HG02938 (cell line): ENCODE data around the gene FAM89B.

Experiments
- ATAC-seq: cut with Tn5 transposase; IDR thresholded peaks from one replicate; pipeline ENCODE4 v1.9.1; 2021; ENCODE audit warnings: mild to moderate bottlenecking, moderate library complexity; ENCODE audit not compliant: unreplicated experiment

FAM89B gene

GRCh38 chr11:65586676-65587075 lies 14.3 kb downstream of the FAM89B start:
- no peak for ATAC-seq

GRCh38 chr11:65588199-65589054 lies 16.1 kb downstream of the FAM89B start:
- ATAC-seq = peak; percentile 71

DNA sequence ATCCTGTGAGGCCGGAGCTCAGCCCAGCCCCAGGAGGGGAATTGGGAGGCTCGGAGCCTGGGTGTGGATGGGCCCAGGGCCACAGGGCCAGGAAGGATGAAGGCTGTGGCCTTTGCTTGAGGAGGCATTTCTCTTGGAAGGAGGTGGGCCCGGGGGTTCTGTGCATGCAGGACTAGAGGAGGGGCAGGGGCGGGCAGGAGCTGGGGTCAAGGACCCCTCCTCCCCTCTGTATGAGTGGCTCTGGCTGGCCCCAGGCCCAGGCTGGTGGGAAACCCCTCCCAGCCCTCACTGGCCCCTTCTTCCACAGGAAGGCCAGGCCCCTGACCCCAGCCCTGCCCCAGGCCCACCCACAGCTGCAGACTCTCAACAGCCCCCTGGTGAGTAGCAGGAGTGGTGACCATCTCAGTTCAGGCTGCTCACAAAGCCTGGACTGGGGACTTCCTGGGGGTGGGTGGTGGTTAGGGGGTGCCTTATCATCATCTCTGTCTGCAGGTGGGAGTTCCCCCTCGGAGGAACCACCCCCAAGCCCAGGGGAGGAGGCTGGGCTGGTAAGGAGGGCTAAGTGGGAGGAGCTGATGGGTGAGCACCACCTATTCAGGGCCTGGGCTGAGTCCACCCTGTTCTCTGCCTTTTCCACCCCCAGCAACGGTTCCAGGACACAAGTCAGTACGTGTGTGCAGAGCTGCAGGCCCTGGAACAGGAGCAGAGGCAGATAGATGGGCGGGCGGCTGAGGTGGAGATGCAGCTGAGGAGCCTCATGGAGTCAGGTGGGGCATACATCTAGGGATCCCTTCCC lies 17.3 kb downstream of the FAM89B start:
- ATAC-seq = no peak

- no peak for ATAC-seq
Measured at GRCh38 chr11:65590240-65590738, 18.0 kb downstream of the FAM89B start.

DNA sequence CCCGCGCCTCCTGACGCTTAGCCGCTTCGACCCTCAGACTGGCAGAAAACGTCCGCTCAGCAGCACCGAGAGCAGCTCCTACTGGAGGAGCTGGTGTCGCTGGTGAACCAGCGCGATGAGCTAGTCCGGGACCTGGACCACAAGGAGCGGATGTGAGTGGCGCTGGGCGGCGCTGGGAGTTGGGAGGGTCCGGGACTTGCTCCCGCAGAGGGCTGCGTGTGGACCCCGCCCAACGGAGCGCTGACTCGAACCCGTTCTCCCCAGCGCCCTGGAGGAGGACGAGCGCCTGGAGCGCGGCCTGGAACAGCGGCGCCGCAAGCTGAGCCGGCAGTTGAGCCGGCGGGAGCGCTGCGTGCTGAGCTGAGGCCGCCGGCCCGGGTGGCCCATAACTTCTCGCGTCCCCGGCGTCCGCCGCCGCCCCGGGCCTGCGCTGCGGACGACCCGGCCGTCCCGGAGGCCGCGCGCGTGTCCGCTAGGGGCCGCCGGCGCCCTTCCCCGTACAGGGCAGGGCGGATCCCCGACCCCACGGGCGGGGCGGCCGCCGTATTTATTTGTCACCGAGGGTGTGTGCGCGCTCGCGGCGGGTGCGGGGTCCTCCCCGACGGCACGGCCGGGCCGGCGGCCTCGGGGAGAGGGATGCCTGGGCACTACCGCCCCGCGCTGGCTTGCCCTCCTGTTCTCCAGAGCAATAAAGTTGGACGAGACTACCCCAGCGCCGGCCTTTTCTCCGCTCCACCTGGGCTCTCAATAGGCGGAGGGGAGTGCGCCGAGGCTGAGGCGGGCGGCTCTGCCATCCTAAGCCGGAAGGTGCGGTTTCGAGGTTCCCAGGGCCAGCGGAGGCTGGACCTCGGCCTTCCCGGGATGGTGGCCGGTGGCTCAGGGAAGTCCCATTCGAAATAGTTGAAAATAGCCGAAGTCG lies 19.9 kb downstream of the FAM89B start:
- ATAC-seq = no peak

GRCh38 chr11:65592858-65593517 lies 20.6 kb downstream of the FAM89B start:
- no peak for ATAC-seq

- ATAC-seq = no peak
Measured at GRCh38 chr11:65593518-65594414, 21.4 kb downstream of the FAM89B start.

DNA sequence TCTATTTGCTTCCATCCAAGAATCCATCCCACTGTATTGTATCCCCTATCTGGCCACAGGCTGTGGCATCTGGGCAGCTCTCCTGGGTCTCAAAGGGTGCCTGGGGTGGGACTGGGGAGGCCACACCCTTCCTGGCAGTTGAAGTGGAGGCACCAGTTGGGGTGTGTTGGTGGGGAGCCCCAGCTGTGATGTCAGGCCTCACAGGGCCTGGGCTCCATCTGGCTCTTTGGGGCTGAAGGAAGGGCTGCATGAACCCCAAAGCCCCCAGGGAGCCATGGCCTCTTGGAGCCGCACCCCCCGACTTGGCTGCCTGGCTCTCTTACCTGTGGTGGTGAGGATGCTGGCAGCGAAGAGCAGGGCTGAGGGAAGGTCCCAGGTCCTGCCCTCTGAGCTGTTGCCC lies 22.8 kb downstream of the FAM89B start:
- no peak for ATAC-seq

DNA sequence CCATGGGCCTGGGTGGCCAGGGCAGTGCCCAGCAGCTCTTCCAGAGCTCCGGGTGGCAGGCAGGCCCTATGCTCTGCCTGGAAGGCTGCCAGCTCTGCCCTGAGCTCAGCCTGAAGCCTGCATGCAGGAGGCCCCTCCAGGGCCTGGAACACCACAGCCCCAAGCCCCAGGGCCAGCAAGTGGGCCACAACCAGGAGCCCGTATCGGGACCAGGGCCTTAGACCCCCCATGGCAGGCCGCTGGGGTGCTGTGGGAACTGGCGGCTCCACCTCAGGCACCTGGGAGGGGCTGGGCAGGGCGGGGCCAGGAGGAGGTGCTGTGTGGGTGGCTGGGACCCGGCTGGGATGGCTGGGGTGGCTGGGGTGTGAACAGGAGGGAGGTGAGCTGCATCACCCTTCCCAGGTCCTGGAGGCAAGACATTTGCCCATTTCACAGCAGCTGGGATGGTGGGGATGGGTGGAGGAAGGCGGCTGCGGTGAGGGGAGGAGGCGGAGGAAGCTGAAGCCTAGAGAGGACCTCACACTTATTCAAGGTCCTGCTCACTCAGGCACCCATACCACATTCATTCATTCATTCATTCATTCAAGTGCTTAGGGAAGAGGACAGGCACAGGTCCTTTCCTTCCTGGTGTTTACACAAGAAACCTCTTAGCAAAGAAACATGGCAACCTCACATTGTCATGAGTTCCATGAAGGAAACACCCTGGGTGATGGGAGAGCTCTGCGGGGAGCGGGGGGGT lies 23.4 kb downstream of the FAM89B start, which contains the start of gene KCNK7:
Gene KCNK7 (minus strand): TSS at position 258 of the 739 bp plus-strand sequence. CDS start 28 bp downstream, at position 230.
- ATAC-seq = no peak

GRCh38 chr11:65596520-65596919 lies 24.2 kb downstream of the FAM89B start:
- no peak for ATAC-seq

GRCh38 chr11:65598258-65598699 lies 25.9 kb downstream of the FAM89B start:
- ATAC-seq = no peak

GRCh38 chr11:65599216-65599954 lies 27.0 kb downstream of the FAM89B start:
- ATAC-seq = no peak

DNA sequence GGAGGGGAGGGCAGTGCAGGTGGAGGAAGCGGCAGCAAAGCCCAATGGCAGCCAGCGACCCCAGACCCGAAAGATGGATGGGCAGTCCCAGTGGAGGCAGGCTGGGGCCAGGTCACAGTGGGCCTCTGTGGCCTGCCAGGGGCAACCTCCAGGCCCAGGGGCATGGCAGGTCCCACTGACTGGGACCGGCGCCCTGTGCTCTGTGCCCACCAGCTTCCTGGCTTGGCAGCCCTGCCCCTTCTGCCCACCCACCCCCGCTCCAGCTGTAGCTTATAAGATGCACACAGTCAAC lies 27.6 kb downstream of the FAM89B start:
- ATAC-seq = no peak

GRCh38 chr11:65604258-65604657 lies 31.9 kb downstream of the FAM89B start:
- no peak for ATAC-seq

DNA sequence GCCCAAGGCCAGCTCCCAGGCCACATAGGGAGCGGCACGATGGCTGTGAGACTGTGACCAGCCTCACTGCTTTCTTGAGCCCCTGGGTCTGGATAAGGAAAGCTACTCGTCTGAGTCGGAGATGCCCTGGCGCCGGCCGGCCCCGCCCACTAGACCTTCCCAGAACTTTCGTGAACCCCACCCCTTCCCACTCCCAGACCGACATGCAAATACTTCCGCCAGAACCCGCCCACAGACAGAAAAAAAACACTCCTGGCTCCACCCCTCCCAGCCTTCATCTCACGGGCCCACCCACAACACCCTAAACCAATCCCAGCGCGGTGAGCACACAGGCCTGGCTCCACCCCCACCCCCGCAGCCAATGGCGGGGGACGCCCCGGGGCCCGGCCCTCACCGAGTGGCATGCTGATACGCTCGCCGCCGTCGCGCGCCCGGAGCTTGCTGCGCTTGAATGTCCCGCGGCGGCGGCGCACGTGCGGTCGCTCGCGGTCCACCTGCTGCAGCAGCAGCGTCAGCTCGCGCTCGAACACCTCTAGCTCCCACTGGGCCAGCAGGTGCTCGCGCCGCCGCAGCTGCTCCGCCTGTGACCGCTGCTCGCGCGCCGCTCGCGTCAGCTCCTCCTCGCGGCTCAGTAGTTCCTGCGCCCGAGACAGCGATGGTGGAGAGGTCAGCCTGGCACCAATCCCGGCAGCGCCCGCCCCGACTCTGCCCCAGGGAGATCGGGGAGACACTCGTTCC lies 34.7 kb downstream of the FAM89B start:
- ATAC-seq = no peak

GRCh38 chr11:65607614-65608426 lies 35.5 kb downstream of the FAM89B start:
- ATAC-seq = no peak
